Lower leg skin (tissue), 4 donors: Measurements from ENCODE around the gene TNPO1. TPM values are rescaled to one million over a fixed set of nuclear protein-coding genes. Genes with fewer than 3 reads are reported as not detected.

ENCODE experiments used
- DNase-seq, 2 donors: peaks; one replicate each; pipeline ENCODE4 v3.0.0-alpha.2; 2019; ENCODE audit warnings: low spot score in 2 of 2
- H3K4me3 ChIP-seq: fragments of 200-600 bp; sonication (generic); 2 replicates; pipeline ENCODE4 v1.5.1; 2017; ENCODE audit warnings: mild to moderate bottlenecking, low read depth; ENCODE audit not compliant: poor library complexity, severe bottlenecking
- CTCF ChIP-seq, 3 donors: fragments of 450-650 bp; IDR thresholded peaks; one replicate each; pipeline ENCODE4 v1.5.1; 2016; ENCODE audit warnings: antibody characterized with exemption in 3 of 3, mild to moderate bottlenecking in 3 of 3, moderate library complexity in 2 of 3
- POLR2A ChIP-seq, 2 donors: fragments of 450-650 bp; IDR thresholded peaks; one replicate each; pipeline ENCODE4 v1.6.1; 2016 to 2017; ENCODE audit warnings: antibody characterized with exemption in 2 of 2, mild to moderate bottlenecking in 1 of 2, moderate library complexity in 1 of 2
- WGBS, 2 donors: methylation state at CpG; one replicate each; pipeline ENCODE4 v1.1.5; 2018; 5-methylcytosine and 5-hydroxymethylcytosine counted together
- intact Hi-C: fragments of 100-400 bp; cut with DNase I; formaldehyde crosslinking; loops from one replicate; pipeline ENCODE4 v1.15.0; 2023; ENCODE audit warnings: low total_unique reads
- total RNA-seq, 4 donors: library from RNA; depleted of rRNA; stranded (reverse); fragments of >200 nt; gene quantifications; one replicate each; pipeline ENCODE4 v1.1.0, GENCODE V29; 2016

The TNPO1 gene
- total RNA-seq, 4 donors from 2014 or later, result 55.5 to 83.4 (median 66.2) TPM

GRCh38 chr5:72951671-72952468 is 135.4 kb downstream of the TNPO1 start:
- WGBS, 2 donors, result 66 to 70% methylated on average over 7 of the region's 7 CpGs
- intact Hi-C loops, result no loop called here

GRCh38 chr5:72954389-72954788 is 137.9 kb downstream of the TNPO1 start:
- no peak overlapping the region for H3K4me3 ChIP-seq
- no peak for TF ChIP-seq POLR2A (IDR thresholded peaks at IDR 0.05)
- no peak for TF ChIP-seq CTCF (IDR thresholded peaks at IDR 0.05)
- no peak for DNase-seq
- 81 to 92% methylated on average over 7 of the region's 7 CpGs for WGBS, 2 donors
- intact Hi-C loops, result no loop called here

More at GRCh38 chr5:72951671-72952468, 135.4 kb downstream of the TNPO1 start:
- TF ChIP-seq CTCF (IDR thresholded peaks at IDR 0.05) (no peak), POLR2A (IDR thresholded peaks at IDR 0.05) (no peak)
- no peak overlapping the region for H3K4me3 ChIP-seq
- no peak for DNase-seq

- TF ChIP-seq CTCF (IDR thresholded peaks at IDR 0.05) (no peak), POLR2A (IDR thresholded peaks at IDR 0.05) (no peak)
- H3K4me3 ChIP-seq, result peak overlapping the region; percentile 85
- 1 to 3% methylated on average over 23 of the region's 33 CpGs for WGBS, 2 donors
- intact Hi-C loops, result no loop called here
- peak in 1 of 2 donors; percentile 68 for DNase-seq
These were observed 138.8 kb downstream of the TNPO1 start for GRCh38 chr5:72955143-72955767.

- DNase-seq, result peak; percentile 97 to 100
- TF ChIP-seq POLR2A (IDR thresholded peaks at IDR 0.05), result peak in 1 of 2 donors; percentile 60
- peak in 1 of 3 donors; percentile 89 for TF ChIP-seq CTCF (IDR thresholded peaks at IDR 0.05)
- 0% methylated on average over 27 to 63 of the region's 64 CpGs for WGBS, 2 donors
- intact Hi-C loops, result no loop called here
- H3K4me3 ChIP-seq, result peak within 1 kb of the TSS; percentile 85
These were observed 139.4 kb downstream of the TNPO1 start, which contains the start of gene FCHO2 for GRCh38 chr5:72955768-72956323. FCHO2 (plus strand) TSS chr5:72956041; CDS start chr5:72956097, 56 bp downstream.

- TF ChIP-seq CTCF (IDR thresholded peaks at IDR 0.05) (no peak), POLR2A (IDR thresholded peaks at IDR 0.05) (no peak)
- intact Hi-C loops, result no loop called here
- peak overlapping the region; percentile 85 for H3K4me3 ChIP-seq
- peak; percentile 56 to 89 for DNase-seq
- 0% methylated on average over 18 to 33 of the region's 51 CpGs for WGBS, 2 donors
These were observed 140.1 kb downstream of the TNPO1 start for GRCh38 chr5:72956324-72957140.
